ENCODE measurements around the gene RPL36AL.

DNA sequence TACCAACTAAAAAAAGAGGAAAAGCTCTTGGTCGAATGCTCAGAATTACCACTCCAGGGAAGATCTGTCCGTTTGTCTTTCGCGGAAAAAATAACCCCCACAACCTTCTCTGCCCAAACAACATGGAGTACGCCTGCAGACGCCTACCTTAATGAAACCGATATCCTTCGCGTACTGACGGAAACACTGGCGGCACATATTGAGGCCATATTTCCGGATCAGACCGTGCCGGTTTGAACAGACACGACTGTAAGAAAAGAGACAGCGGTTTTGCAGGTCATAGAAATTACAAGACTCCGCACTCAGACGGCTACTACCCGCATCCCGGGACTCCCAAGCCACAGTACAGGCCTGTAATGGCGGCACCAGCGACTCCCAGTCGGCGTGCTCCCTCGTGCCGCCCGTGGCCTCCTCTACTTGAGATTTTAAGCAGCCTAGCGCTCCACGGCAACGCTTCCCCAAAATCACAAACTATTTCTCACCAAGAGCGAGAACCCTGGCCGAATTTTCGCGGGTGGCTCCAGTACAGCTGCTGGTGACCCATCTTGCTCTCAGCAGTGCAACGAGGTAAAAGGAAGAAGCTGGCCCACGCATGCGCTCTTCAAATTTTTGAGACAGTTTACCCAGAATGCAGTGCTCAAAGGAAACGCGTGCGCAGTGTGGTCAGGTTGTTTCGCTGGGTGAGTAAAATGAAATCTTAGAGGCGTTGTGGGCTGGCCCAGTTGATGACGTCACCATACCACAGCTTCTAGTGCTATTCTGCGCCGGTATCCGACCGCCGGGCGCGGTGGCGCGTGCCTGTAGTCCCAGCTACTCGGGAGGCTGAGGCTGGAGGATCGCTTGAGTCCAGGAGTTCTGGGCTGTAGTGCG is 34.4 kb downstream of the RPL36AL start, which contains the start of gene RPS29:
- TF ChIP-seq, protein P1, sequence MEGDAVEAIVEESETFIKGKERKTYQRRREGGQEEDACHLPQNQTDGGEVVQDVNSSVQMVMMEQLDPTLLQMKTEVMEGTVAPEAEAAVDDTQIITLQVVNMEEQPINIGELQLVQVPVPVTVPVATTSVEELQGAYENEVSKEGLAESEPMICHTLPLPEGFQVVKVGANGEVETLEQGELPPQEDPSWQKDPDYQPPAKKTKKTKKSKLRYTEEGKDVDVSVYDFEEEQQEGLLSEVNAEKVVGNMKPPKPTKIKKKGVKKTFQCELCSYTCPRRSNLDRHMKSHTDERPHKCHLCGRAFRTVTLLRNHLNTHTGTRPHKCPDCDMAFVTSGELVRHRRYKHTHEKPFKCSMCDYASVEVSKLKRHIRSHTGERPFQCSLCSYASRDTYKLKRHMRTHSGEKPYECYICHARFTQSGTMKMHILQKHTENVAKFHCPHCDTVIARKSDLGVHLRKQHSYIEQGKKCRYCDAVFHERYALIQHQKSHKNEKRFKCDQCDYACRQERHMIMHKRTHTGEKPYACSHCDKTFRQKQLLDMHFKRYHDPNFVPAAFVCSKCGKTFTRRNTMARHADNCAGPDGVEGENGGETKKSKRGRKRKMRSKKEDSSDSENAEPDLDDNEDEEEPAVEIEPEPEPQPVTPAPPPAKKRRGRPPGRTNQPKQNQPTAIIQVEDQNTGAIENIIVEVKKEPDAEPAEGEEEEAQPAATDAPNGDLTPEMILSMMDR (conservative IDR thresholded peaks at IDR 0.05; ENCODE audit: low read depth, low read length), result no peak
- TF ChIP-seq EZH2 (IDR thresholded peaks at IDR 0.05; ENCODE audit: low read length, unreplicated experiment) (no peak), EZH2phosphoT487 (IDR thresholded peaks at IDR 0.05; ENCODE audit: borderline replicate concordance, low read length) (no peak)

Measured in PC-3 (cell line).